Right hindlimb (tissue), 1 donor: ENCODE measurements around the gene BRD7.
"Not testable (repeated sequence)": the region's sequence is repeated elsewhere in the genome, so short reads cannot be mapped to it uniquely, and the experiment has no call there.

Experiments
- DNase-seq: peaks from one replicate; pipeline ENCODE4 v3.0.0-alpha.2; 2018

Gene BRD7

DNA sequence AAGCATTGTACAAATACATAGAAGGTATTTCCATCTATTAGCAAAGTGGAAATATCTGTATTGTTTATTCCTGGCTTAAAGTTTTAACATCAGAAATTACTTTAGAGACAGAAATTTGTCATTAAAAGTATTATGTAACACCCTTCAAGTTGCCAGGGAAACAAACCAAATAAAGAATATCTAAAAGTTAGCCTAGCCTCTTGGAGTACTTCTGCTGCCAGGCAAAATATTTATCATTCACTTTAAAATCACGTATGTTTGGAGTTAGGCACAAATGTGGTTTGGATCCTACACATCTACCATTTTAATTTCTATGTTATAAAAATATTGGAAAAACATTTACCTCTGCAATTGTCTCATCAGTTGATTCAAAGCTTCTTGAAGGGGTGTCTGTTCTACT lies 14.7 kb downstream of the BRD7 start:
- no peak for DNase-seq

DNA sequence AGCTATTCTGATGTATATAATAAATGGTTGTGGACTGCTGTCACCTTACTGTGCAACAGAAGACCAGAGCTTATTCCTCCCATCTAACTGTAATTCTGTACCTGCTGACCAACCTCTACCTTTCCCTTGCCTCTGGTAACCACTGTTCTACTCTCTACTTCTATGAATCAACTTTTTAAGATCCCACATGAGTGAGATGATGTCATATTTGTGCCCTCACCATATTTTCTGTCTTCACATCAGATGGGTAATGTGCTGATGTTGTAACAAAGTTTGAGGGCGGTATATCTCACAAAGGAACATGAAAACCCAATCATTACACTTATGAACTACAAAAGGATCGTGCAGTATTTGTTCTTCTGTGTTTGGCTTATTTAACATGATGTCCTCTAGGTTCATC lies 16.8 kb downstream of the BRD7 start:
- DNase-seq, result no peak

DNA sequence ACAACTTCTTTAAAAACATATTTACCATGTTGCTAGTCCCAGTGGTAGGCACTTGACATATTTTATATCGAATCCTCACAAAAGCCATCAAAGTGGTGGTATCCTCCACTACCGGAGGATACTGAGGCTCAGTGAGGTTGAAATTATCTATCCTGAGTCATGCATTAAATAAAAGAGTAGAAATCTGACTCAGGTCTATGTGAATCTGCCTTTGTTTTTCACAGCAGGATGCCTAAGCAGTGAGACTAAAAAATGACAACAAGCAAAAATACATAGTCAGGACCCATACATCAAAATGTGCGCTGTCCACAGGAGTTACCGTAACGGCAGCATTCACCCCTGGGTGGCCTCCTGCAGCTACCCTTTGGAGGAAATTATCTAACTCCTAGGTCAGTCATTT lies 17.7 kb downstream of the BRD7 start:
- no peak for DNase-seq

DNA sequence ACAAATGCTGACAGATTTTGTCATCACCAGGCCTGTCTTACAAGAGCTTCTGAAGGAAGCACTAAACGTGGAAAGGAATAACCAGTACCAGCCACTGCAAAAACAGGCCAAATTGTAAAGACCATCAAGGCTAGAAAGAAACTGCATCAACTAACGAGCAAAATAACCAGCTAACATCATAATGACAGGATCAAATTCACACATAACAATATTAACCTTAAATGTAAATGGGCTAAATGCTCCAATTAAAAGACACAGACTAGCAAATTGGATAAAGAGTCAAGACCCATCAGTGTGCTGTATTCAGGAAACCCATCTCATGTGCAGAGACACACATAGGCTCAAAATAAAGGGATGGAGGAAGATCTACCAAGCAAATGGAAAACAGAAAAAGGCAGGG lies 23.6 kb downstream of the BRD7 start:
- not testable (repeated sequence) for DNase-seq

DNA sequence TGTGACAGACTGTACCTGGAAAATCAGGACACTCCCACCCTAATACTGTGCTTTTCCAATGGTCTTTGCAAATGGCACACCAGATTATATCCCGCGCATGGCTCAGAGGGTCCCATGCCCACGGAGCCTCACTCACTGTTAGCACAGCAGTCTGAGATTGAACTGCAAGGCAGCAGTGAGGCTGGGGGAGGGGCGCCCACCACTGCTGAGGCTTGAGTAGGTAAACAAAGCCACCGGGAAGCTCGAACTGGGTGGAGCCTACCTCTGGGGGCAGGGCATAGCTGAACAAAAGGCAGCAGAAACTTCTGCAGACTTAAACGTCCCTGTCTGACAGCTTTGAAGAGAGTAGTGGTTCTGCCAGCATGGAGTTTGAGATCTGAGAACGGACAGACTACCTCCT lies 25.2 kb downstream of the BRD7 start:
- not testable (repeated sequence) for DNase-seq

DNA sequence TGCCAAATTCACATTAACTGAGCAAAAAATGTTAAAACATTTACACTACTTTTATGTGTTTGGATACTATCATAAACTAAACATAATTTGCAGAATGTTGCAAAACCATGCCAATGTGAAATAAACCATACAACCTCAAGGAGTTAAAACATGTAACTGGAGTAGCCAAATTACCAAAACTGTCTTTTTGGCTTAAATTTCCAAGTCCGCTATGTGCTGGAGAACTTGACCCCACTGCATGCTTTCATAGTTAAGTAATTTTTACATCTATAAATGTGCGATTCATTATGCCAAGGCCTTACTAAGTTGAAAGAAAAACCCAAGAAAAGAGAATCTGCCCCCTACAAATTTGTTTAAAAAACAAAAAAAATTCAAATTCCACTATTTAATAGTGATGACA lies 28.2 kb downstream of the BRD7 start:
- no peak for DNase-seq

DNA sequence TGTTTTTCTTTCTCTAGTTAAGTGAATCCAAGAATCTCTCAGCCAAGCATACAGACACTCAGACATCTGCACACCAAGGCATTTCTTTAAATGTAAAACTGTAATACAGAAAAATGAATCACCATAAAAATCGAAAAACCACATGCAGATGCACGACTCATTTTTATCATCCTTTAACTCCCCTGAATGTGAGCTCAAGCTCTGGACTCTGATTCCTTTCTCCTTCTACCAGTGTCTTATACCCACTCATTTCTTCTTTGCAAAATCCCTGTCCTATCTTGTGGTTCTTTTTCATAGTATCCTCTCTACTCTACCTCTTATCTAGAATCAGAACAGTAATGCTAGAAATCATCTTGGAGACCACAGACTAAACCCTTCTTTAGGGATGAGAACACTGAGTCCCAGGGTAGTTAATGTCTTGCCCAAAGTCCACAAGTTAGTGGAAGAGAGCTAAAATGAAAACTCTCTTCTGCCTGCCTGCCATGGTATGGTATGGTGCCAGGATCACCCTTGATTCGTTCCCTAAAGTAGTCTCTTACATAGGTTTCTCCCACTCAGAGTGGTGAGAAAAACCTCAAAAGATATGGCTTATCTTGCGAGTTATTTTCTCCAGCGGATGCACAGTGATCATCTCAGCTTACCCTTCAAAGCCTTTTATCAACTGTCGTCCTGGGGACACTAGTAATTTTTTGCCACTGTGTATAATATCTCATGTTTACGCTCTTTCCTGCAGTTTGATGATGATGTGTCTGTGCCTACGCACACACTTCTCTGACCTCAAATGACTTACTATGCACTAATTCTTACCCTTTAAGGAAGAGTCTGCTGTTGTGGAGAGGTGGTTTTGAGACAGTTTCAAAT lies 30.2 kb downstream of the BRD7 start:
- DNase-seq, result no peak

DNA sequence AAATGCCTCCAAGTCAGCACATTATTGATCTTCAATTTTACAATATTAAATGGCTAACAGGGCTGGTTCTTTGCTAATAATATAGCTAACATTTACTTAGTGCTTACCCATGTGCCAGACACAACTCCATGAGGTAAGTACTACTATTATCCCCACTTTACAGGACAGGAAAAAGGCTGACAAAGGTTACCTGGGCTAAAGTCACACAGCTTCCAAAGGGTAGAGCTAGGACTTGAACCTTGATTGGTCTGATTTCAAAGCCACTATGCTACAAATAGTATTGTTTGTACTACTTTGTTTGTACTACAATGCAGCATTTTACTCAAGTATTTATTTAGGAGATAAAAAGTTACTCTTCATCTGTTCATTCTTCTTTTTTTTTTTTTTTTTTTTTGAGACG lies 31.9 kb downstream of the BRD7 start:
- no peak for DNase-seq

DNA sequence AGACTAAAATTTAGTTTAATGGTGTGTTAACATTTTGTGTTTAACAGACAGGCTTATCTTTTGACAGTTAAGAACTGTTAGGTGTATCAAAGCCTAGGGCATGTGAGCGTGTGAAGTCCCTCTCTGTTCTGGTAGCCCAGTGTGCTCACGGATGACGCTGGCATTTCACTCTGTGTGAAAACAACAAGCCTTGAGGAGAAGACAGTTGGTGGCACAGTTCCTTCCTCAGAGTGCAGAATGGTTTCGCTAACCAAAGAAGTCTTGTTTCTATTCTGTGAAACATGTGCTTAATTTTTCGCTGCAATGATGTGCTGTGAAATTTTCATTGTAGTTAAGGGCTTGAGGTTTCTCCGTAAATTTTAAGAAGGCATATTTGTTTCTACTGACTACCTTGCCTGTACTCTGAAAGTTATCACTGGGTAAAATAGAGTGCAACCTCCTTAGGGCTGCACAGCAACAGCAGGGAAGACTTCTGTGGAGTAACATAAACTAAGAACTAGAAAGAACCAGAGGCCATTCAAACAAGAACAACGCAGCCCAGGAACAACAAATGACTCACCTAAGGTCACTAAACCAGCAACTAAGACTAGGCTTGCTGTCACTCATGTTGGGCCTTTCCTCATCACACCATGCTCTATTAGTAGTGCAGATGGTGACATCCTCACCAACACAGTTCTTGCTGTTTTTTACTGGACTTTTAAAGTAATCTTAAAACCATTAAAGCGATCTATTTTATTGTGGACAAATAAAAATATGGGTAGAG lies 33.4 kb downstream of the BRD7 start:
- DNase-seq, result no peak

DNA sequence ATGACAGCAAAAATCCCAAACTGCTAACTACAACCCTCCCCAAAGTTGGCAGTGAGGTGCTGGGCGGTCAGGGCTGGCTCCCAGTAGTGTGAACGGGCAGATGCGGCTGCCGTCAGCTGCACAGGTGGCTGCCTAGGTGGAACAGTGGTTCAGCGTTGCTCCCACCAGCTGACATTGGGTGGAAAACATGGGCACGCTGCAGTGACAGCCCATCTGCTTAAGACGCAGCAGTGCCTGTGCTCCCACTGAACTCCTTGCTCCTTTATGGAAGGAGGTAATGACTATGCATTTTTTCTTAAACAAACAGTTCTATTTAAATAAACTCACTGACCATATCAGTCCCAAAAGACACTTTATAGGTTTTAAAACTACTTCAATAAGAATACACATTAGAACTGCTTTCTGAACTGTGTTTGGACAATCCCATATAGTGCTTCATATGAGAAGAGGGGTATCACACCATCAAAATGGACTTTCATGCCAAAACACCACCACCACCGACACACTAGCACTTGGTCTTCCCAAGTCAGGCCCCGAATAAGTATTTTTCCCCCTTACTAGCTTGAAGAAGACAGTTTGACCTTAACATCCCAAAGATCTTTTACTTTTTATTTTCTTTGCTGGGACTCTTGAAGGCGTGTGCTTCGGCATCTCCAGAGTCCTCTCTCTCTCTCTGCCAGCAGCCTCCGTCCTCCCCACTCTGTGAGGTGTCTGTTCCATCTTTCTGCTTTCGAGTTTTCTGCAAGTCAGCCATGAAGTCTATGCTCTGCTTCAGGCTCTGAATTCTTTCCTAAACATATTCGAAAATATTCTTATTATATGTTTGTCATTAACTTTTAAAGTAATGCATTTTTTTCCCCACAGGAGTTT lies 34.4 kb downstream of the BRD7 start:
- no peak for DNase-seq

DNA sequence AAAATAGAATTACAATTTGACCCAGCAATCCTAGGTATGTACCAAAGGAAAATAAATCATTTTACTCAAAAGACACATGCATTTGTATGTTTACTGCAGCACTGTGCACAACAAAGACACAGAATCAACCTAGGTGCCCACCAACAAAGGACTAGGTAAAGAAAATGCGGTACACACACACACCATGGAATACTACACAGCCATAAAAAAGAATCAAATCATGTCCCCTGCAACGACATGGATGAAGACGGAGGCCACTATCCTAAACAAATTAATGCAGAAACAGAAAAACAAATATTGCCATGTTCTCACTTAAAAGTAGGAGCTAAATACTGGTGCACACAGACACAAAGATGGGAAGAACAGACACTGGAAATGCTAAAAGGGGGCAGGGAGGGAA lies 36.2 kb downstream of the BRD7 start:
- no peak for DNase-seq

DNA sequence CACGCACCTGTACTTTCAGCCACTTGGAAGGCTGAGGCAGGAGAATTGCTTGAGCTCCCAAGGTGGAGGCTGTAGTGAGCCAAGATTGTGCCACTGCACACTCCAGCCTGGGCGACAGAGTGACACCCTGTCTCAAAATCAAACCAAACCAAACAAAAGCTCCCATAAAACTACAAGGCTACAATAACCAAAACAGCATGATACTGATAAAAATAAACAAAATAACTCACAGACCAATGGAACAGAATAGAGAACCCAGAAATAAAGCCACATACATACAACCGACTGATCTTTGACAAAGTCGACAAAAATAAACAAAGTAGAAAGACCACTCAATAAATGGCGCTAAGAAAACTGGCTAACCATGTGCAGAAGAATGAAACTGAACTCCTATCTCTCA lies 37.2 kb downstream of the BRD7 start:
- DNase-seq, result no peak

DNA sequence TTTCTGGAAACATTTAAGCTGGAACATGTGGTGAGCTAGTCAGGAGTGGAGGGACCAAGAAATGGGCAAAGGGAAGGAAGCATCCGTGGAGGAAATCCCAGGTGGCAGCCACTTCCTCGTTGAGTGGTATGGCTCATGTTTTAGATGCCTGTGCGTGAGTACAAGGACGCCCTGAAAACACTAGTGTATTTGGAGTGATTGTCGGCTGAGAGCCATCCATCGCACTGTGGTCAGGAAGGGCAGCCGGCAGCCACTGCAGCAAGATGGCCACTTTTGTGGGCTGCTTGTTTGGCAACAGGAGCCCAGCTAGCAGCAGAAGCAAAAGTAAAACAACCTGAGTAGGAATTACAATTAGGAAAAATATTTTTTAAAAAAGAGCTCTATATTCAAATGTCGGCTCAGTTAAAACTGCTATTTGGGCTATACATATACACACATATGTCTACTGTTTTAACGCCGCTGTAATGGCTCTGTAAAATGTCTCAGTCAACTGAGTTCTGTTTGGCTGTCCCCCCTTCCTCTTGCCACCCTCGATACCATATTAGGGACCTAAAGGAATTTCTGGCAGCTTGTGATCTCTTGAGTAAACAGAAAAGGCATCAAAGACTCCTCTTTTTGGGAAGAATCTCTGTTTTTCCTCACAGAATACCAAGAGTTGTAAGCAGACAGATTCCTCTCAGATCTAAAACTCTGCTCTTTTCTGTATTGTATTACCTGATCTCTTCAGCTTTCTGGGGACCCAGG lies 39.2 kb downstream of the BRD7 start:
- DNase-seq, result no peak

DNA sequence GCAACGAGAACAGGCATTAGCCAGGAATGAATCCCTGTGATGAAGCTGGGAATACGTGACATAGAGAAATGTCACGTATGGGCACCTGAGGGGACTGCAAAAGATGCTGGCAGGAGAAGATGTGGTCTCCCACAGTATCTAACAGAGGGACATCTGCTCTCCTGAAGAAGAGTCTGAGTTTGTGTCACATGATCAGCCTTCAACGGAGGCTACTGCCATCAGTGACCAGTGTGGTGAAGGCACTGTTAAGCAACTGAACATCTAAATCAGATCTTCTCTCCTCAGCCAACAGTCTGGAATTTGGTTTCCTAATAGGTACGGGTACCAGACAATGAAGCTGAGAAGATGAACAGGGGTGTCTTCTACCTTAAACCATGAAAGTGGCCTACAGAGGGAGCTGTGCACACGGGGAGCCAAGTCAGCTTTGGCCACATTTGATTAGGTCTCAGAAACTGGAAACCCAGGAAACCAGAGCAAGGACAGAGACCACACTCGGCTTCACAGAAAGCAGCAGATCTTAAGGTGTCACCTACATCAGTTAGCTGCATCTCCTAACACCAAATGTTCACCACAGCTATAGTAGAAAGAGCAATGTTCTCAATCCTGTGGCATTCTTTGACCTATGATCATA lies 41.8 kb downstream of the BRD7 start:
- DNase-seq, result no peak

DNA sequence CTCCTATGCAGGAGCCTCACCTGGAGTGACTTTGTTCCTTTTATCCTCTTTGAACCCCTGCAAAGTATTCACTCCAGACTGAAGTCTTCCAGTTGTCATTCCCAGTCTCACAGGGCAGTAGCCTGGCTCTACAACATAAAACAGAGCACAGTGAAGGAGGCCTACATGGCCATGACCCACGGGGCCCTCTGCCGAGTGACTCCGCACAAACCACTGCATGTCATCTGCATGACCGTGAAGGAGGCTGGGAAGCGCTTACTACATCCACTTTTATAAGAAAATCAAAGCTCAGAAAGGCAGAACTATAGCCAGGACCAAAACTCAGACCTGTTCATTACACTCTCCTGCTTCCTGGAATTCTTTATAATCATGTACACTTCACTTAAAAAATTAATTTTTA lies 42.5 kb downstream of the BRD7 start:
- DNase-seq, result no peak

DNA sequence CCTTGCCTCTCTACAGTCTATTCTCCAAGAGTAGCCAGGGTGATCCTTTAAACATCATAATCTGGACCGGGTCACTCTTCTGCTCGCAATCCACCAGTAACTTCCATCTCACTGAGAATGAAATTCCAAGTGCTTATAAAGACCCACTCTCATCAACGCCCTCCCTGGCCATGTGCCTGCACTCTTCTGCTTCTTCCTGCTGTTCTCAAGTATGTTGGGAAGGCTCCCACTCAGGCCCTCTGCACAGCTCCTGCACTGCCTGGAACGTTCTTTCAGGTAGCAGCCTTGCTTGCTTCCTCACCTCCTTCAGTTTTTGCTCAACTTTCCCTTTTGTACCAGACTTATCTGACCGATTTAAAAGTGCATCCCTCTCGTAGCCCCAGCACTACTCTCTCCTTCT lies 44.4 kb downstream of the BRD7 start:
- DNase-seq, result no peak

DNA sequence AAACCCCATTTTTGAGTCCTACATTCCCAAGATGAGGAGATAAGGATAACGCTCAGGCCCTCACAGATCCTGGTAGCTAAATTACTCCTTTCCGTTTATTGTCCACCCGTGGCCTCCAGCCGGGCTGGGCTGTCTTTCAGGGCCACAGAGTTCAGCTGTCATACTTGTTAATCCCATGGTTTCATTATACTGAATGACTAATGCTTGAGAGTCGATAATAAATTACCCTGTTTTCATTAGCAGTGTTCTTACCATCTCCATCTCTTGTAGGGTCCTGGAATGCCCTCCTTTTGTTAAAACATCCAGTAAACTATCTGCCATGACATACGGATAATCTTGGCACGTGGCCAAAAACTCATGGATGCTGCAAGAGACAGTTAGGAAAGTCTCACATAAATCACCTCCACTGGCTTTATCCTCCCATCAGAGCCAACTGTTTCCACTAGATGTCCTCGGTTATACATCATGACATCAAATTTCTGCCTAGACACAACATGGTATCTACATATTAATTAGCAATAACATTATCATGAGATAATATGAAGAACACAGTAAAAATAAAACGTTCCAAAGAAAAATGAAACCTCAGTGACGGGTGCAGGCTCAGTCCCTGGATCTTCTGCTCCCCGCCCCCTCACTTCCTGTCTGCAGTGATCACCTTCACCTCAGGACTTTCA lies 45.3 kb downstream of the BRD7 start:
- DNase-seq, result no peak

DNA sequence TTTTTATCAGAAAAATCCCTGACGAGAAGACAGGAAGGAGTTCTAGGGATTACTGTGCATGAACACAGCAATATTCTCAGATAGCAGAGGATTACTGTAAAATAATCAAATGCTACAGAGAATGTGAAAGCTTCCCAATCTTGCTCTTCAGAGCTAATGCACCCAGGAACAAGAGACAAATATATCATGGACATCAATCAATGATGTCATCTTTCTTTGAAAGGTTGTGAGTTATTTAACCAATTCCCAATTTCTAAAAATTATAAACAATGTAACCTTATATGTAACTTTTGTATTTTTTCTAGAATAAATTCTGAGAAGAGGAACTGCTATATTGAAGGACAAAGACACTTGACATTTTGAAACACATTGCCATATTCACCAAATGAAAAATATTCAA lies 46.5 kb downstream of the BRD7 start:
- DNase-seq, result no peak

DNA sequence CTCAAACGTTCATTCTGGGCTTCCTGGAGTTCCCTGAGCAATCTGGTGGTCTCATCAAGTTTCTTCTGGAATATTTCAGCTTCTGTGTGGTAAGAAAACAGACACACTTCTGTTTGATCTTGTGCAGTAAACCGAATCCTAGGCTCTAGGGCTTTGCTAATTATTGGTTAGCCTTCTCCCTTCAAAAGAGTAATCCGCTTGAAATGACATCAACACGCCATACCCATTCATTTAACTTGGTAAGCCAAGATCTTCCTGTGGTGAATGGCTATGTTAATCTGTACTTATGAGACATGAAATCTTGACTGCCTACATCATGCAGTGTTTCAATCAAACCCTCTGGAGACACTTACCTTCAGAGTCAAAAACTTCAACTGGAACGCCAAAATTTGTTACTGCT lies 48.5 kb downstream of the BRD7 start:
- DNase-seq, result no peak

DNA sequence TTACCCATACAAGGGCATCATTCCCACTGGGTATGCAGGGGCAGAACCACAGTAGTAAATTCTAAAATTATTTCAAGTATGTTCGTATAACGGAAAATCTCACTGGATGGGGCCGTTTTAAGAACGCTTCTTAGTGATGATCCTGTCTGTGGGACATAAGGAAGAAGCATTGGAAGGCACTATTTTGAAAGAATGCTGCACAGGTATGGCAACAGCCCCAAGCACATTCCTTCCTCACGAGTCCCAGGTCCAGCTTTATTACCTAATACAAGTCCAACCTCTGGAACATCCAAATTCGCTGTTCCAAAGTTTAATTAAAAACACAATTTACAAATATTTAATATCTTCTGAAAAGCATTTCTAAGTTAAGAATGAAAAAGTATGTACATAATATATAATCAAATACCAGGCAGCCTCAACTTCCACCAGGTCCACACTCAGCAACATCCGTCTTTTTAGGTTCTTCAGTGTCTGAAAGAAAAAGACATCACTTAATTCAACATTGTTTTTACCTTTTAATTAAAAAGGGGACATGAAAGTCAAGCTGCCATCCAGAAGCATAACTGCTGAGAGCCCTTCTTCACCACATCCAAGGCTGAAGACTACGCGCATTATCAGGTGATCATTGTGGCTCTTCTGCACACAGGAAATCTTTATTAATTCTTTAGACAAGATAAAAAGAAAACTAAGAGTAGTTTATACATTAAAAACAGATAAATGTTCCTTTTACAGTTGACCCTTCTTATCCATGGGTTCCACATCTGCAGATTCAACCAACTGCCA lies 49.8 kb downstream of the BRD7 start:
- no peak for DNase-seq
